Hypothalamus (tissue), 51 donors: ENCODE measurements around the gene EGFL7.
"Not testable (repeated sequence)": the region's sequence is repeated elsewhere in the genome, so short reads cannot be mapped to it uniquely, and the experiment has no call there.

Source experiments
- DNase-seq, 51 donors: peaks; one replicate each; lab custom pipeline; 2025; lab: John Stamatoyannopoulos, UW

Gene EGFL7

DNA sequence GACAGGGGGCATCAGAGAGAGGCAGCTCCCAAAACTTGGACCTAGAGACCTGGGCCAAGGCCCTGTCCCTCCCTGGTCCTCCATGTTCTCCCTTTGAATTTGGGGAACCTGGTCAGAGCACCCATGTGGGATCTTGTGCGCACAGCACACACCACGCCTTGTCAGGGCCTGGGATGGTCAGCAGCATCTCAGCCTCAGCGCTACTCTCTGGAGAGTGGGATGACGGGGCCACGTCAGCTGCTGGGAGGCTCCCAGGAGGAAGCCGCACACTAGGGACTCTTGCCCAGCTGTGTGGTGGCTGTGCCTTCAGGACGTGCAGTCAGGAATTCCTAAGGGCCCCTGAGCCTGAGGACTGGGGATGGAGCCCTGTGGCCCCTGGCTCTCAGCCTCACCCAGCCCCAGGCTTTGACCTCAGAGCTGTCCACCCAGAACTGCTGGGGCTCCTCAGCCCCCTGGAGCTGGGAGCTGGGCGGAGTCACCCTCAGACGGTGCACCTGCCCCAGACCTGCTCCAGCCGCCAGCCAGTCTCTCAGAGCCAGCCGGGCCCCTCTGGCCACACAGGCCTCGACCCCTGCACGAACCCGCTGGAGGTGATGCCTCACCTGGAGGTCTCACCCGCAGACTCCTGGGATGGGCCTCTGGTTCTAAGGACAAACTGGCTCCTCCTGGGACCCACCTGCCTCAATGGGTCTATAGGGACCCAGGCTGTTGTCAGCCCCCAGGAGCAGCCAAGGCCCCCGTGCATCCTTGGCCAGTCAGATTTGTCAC is 38.3 kb upstream of the EGFL7 start:
- DNase-seq = no peak

DNA sequence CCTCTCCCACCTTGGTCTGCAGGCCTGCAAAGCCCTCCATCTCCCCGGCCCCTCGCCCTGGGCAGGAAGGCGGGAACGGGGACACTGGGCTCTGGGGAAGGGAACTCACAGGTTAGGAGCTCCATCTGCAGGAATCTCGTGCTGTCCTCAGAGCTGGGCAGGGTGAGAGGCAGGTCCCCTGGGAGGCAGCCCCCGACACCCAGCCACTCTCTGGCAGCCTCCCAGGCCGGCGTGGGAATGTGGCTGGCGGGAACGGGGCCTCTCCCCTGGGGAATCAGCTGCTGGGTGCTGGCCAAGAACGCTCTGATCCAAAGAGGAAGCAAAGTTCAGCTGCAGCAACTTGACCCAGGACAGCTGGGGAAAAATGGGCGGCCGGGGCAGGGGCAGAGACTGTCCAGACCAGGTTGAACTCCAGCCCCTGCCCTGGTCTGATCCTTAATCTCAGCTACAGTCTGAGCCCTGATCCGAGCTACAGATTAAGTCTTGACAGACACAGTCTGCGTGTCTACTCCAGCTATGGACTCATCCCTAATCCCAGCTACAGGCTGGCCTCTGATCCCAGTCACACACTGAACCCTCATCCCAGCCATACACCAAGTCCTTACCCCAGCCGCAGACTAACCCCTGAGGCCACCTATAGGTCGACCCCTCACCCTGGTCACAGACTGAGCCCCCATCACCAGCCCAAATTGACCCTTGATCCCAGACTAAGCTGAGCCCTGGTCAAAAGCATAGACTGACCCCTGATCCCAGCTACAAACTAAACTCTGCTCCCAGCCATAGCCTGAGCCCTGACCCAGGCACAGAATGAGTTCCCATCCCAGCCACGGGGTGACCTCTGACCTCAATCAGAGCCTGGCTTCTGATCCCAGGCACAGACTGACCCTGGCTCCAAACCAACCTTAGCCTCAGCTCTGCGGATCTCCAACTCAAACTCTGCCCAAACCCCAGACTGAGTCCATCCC is 37.3 kb upstream of the EGFL7 start:
- peak in 32 of 51 donors; percentile 10 to 70 (median 37) for DNase-seq

DNA sequence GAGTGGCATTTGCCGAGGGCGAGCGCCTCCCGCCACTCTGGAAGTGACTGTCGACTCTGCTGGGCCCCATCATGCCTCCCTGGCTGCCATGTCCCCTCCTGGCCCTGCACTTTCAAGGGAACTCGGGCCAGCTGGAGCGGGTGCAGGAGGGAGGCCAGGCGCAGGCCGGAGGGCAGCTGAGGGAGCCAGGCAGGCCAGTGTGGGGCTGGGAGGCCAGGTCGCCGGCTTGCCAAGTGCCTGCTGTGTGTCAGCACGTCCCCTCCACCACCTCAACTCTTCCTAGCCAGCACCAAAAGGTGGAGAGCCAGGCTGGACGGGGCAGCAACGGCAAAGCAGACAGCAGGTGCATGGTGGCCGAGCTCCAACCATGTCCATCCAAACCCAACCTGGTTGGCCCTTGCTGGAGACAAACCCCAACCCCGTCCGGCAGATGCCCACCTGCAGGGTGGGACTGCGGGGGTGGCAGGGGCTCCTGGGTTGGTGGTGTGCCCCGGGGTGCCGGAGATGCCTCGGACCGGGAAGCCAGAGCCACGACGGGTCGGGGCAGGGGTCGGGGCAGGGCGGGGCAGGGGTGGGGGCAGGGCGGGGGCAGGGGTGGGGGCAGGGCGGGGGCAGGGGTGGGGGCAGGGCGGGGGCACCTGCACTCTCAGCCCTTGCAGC is 36.5 kb upstream of the EGFL7 start:
- DNase-seq = no peak

DNA sequence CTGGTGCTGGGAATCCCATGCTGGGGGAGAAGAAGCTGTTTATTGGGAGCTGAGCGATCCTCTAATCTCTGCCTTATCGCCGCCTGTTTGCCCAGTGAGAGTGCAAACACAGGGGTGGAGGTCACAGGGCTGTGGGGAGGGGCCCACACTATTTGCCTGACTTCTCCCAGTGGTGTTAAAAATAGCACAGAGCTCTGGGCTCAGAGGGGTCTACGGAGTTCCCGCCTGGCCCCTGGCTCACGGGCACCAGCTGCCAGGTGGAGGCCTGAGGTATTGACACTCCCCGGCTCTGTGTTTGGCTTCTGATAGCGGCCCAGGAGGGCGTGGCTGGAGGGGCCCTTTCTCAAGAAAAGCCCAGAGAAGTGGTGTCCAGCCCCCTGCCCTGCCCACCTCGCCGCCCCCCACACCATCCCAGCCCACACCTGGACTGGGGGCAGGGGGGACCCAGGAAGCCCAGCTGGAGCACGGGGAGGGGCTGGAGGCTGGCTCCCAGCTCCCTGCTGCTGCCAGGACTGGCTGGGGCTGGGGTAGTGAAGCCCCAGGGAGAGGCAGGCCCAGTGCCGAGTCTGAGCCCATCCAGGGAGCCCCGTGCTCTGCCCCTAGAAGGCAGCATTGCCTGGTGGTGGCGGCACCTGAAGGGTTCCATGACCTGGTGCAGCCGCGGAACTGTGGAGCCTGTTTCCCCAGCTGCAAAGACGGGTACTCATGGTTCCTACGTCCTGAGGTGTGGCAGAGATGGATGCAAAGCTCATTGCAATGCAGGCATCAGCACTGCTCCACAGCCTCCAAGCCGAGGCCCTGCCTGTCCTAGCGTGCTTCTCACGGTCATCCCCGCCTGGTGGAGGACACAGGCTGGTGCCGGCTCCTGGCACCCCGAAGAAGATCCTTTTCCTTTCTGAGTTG is 35.7 kb upstream of the EGFL7 start:
- no peak for DNase-seq

DNA sequence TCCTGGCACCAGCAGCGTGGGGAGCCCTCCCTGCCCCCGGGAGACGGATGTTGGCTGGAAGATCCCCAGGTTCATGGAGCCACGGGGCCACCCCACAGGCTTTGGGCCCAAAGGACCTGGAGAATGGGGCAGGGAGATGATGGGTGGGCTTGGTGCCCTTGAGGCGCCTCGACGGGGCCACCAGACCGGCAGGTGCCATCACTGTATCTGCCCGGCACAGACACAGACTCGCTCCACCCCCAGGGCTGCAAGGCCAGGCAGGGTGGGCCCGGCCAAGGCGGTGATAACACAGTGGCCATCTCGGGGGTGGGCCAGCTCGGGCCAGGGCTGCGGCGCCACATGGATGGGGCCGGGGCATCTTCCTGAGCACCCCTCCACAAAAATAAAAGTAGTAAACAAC is 35.0 kb upstream of the EGFL7 start:
- DNase-seq = no peak

DNA sequence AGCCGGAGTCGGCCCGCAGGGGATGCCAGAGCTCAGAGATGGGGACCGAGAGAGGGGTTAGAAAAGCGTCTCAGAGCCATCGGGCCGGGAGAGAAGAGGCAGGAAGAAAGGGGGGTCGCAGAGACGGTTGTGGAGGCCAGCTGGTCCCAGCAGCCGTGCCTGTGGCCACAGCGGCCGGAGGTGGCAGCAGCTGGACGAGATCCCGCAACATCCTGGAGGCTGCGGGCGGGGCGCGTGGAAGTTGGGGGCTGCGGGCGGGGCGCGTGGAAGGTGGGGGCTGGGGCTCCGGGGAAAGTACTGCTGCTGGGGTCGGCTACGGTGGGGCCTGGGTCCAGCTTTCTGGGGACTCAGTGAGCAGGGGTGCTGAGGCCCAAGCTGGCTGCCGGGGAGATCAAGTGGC is 34.4 kb upstream of the EGFL7 start:
- DNase-seq = no peak

DNA sequence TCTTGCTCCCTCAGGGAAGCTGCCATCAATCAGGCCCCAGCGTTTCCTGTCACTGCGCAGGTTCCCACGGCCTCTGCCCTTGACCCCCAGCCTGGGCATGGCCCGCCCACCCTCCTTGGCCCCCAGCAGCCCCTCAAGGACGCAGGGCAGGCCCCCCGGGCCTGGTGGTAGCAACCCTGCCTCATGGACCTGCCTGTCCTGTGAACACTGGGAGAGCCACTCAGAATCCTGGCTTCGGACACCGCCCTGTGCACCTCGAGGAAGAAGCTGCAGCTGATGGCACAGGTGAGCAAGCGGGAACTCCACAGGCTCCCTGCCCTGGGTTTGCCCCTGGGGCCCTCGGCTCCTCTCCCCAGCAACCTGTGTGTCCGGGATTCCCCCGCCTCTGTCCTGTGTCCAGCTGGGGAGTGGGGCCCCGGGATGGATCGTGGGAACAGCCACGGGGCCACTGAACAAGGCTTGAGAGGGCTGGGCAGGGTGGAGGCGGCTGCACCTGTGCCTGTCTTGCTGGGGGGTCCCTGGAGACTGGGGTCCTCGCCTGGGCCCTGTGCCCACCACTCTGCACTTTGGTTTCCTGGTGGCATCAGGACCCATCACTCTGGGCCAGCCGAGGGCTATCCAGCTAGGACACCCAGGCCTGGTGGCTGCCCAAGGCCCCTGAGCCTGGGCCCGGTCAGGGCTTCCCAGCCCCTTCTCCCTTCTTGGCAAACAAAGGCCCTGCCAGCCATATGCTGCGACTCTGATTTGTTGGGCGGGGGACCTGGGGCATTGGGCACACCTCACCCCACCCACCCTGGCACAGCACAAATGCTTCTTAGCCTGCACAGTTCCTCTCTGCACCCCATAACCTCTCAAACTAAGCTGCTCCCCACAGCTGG is 33.5 kb upstream of the EGFL7 start:
- DNase-seq = no peak

DNA sequence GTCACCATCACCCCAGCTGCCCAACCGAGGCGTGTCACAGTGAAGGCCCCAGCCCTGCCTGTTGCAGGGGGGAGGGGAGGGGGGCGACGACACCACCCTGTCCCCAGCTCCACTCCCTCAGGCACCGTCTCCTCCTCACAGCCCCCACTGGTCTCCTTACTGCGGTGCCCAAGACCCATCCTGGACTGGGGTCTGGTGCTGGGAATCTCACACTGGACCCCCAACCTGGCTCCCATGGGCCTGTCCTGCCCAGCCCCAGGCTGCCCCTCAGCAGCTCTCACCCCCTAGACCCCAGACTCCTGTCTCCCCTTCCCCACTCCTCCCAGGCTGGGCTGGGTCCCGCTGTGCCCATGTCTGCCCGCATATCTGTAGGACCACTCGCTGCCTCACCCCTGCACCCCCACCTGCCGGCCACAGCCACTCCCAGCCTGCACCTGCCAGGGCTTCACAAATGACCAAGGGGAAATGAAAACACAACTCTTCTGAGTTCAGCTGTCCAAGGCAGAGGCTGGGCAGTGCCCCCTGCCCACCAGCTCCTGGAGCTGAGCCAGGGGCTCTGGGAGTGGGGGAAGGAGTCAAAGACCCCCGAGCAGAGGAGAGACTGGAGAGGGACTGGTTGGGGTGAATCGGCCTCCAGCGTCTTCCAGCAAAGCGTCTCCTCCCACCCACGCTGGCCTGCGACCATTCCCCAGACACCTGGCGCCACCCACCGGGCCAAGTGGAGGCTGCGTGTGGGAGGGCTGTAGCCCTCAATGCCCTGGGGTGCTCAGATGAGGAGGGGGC is 32.6 kb upstream of the EGFL7 start:
- peak in 20 of 51 donors; percentile 9 to 55 (median 22) for DNase-seq

DNA sequence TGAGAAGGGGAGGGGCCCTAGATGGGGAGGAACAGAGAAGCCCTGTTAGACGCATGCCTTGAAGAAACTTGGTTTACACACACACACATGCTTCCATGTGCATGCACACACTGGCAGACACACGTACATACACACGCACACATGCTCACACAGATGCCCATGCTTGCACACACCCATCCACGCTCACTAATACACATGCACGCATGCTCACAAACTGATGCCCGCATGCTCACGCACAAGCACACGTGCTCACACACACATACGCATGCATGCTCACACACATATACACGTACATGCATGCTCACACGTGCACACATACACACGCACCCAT is 32.1 kb upstream of the EGFL7 start:
- no peak for DNase-seq

DNA sequence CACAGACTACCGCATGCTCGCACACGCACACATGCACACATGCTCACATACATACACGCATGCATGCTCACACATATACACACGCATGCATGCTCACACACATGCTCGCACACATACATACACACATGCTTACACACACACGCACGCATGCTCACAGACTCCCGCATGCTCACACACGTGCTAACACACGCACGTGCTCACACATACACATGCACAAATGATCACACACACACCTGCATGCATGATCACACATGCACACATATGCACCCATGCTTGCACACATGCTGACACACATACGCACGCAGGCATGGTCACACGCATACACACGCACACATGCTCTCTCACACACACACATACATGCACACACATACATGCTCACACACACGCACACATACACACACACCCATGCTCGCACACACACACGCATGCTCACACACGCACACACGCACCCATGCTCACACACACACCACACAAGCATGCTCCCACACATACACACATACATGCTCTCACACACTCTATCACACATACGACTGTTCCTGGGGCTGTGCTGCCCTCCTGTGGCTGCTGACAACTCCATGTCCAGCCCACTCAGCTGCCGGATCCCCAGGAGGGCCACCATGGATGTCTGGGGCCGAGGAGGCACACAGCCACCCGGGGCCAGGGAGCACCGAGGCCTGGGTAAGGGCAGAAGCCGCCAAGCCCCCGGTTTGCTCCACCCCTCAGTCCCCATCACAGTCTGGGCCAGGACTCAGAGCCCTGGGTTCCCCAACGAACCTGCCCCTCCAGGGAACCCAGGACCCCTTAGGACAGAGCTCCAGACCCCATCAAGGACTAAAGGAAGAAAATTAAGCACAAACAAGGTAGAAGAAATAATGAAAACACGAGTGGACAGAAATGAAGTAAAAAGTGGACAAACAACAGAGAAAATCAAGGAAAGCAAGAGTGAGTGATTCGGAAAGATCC is 31.4 kb upstream of the EGFL7 start:
- peak in 38 of 51 donors; percentile 8 to 81 (median 44) for DNase-seq

DNA sequence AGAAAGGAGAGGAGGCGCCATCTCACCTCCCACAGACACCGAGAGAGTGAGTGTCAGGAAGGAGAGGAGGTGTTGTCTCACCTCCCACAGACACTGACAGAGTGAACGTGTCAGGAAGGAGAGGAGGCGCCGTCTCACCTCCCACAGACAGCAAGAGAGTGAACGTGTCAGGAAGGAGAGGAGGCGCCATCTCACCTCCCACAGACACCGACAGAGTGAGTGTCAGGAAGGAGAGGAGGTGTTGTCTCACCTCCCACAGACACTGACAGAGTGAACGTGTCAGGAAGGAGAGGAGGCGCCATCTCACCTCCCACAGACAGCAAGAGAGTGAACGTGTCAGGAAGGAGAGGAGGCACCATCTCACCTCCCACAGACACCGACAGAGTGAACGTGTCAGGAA is 30.6 kb upstream of the EGFL7 start:
- DNase-seq = not testable (repeated sequence)

DNA sequence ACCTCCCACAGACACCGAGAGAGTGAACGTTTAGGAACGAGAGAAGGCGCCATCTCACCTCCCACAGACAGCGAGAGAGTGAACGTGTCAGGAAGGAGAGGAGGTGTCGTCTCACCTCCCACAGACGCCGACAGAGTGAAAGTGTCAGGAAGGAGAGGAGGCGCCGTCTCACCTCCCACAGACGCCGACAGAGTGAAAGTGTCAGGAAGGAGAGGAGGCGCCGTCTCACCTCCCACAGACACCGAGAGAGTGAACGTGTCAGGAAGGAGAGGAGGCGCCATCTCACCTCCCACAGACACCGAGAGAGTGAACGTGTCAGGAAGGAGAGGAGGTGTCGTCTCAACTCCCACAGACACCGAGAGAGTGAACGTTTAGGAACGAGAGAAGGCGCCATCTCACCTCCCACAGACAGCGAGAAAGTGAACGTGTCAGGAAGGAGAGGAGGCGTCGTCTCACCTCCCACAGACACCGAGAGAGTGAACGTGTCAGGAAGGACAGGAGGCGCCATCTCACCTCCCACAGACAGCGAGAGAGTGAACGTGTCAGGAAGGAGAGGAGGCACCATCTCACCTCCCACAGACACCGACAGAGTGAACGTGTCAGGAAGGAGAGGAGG is 30.1 kb upstream of the EGFL7 start:
- DNase-seq = not testable (repeated sequence)

DNA sequence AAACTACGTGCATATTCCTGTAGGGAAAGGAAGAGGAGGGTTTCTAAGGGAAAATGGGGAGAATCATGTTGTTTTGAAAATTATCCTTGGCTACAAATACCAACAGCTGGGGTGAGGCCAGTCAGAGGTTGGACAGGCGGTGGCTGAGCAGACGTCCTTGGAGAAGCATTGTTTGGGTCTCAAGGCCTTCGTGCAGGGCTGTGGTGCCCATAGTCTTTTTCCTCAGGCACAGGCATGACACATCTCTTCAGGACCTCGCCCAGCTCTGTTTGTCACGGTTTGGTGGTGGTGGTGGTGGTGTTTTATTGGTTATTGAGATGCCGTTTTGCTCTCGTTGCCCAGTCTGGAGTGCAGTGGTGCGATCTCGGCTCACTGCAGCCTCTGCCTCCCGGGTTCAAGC is 27.8 kb upstream of the EGFL7 start:
- DNase-seq = no peak

DNA sequence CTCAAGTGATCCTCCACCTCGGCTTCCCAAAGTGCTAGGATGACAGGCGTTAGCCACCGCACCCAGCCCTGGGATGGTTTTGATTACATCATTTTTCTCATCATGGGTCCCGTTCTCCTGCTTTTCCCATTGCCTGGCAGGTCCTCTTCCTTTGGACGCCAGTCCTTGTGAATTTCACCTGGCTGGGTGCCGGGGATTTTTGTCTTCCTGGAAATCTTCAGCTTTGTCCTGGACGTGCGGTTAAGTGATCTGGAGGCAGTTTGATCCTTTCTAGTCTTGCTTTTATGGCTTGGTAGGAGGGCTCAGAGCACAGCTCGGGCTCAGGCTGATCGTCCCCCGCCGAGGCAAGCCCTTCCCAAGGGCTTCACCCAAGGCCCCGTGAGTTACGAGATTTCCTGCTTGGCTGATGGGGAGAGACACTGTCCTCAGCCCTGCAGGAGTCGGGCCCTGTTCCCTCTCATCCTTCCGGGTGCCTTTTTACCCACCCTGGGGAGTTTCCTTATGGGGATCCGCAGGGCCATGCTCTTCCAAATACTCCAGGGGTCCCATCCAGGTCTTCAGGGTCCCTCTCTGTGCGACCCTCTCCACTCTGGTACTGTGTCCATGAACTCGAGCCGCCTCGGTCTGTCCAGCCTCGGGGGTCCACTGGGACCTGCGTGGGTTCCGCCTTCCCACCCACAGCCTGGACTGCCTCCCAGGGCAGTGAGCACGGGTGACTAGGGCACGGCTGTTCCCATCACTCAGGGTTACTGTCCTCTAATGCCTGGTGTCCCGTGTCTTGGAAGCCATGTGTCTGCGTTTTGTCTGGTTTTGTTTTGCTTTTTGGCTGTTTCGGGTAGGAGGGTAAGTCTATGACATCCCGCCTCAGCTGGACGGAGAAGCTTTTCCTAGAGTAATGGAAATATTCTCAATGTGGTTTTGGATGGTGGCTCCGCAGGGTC is 22.3 kb upstream of the EGFL7 start:
- DNase-seq = no peak

DNA sequence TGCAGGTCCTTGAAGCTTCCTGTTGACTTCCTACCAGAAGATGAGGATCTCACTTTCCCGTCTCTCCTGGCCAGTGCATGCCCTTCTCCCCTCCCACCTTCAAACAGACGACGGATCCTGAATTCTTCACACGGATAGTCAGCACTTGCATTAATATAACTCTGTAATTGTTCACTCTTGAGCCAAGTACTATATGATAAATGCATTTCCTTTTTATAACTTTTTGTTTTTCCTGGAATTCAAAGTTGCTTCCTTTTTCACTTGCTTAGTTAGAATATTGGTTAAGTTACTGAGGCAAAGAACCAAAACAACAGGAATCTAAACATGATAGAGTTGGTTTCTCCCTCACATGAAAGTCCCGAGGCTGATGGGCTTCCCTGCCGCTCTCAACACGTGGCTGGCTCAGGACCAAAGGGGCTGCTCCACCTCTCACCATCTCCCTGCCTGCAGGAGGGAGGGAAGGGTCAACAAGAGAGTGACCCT is 20.2 kb upstream of the EGFL7 start:
- DNase-seq = no peak
